Gastrocnemius medialis (tissue), 4 donors: ENCODE measurements around the gene SPACA7. TPM values are rescaled to one million over a fixed set of nuclear protein-coding genes. Genes with fewer than 3 reads are reported as not detected.

Source experiments
- ATAC-seq, 2 donors: fragments of 150-250 bp; one replicate each; pipeline ENCODE4 v1.9.1; 2016
- DNase-seq, 2 donors: peaks; one replicate each; pipeline ENCODE4 v3.0.0-alpha.2; 2019
- H3K27ac ChIP-seq, 4 donors: fragments of 200-600 bp; sonication (generic); 1 replicate in 1 of 4; 2 replicates in 3 of 4; pipeline ENCODE4 v1.5.1; 2016 to 2018; ENCODE audit warnings: mild to moderate bottlenecking in 2 of 4, moderate library complexity in 1 of 4
- H3K27me3 ChIP-seq, 3 donors: fragments of 200-600 bp; sonication (generic) in 2 of 3; 1 replicate in 1 of 3; 2 replicates in 2 of 3; pipeline versions ENCODE4 v1.5.1 to v1.6.0; 2016 to 2019; ENCODE audit warnings: mild to moderate bottlenecking in 1 of 3, moderate library complexity in 1 of 3
- H3K36me3 ChIP-seq, 2 donors: fragments of 200-600 bp; sonication (generic) in 1 of 2; one replicate each; pipeline ENCODE4 v1.5.1; 2017 to 2018
- H3K4me1 ChIP-seq, 2 donors: fragments of 200-600 bp; sonication (generic) in 1 of 2; one replicate each; pipeline ENCODE4 v1.5.1; 2016 to 2017; ENCODE audit warnings: mild to moderate bottlenecking in 2 of 2
- H3K4me3 ChIP-seq, 4 donors: fragments of 200-600 bp; sonication (generic) in 3 of 4; 1 replicate in 1 of 4; 2 replicates in 3 of 4; pipeline ENCODE4 v1.5.1; 2016 to 2019; ENCODE audit warnings: mild to moderate bottlenecking in 2 of 4
- H3K9me3 ChIP-seq, 3 donors: fragments of 200-600 bp; sonication (generic) in 2 of 3; 1 replicate in 1 of 3; 2 replicates in 2 of 3; pipeline ENCODE4 v1.5.1; 2016 to 2019
- CTCF ChIP-seq, 5 experiments: fragments of 450-650 bp in 3 of 5; fragments of 200-600 bp in 2 of 5; sonication (generic) in 2 of 5; IDR thresholded peaks in 4 of 5; conservative IDR thresholded peaks in 1 of 5; 1 replicate in 4 of 5; 2 replicates in 1 of 5; pipeline ENCODE4 v1.5.1; 2016 to 2019; ENCODE audit warnings: antibody characterized with exemption in 5 of 5, mild to moderate bottlenecking in 3 of 5, moderate library complexity in 3 of 5
- POLR2A ChIP-seq, 2 donors: fragments of 450-650 bp; IDR thresholded peaks; one replicate each; pipeline ENCODE4 v1.6.1; 2017; ENCODE audit warnings: antibody characterized with exemption in 2 of 2, mild to moderate bottlenecking in 2 of 2, moderate library complexity in 2 of 2
- in situ Hi-C, 4 donors: fragments of 200-750 bp; cut with MboI; loops; one replicate each; pipeline versions ENCODE4 v1.15.0 to v1.8.0; 2017; ENCODE audit warnings: low sequenced_read_pairs in 4 of 4
- intact Hi-C: fragments of 100-400 bp; cut with DNase I; formaldehyde crosslinking; loops from one replicate; pipeline ENCODE4 v1.15.1; 2023; ENCODE audit warnings: low total_unique reads
- total RNA-seq, 4 donors: library from RNA; depleted of rRNA; stranded (reverse); fragments of >200 nt; gene quantifications; one replicate each; pipeline versions ENCODE4 v1.1.0 to v1.2.3, GENCODE V29; 2016

SPACA7 gene, protein sequence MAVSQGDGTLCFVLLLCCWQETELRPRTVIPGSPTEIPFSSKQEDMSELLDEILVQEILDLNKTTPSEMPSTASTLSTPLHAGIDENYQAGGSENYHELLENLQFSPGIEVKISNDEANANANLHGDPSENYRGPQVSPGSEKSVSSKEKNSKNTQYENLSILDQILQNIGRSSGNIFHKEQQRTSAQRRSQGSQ
- total RNA-seq: not detected

GRCh38 chr13:112376050-112376681 is at the start of gene SPACA7:
Gene SPACA7, plus strand, starts transcription at chr13:112376355. Its CDS starts 31 bp downstream, at chr13:112376386.
- H3K27ac ChIP-seq: no peak within 1 kb of the TSS
- H3K9me3 ChIP-seq: no peaks in the 10 kb centered on the region
- no peaks in the 10 kb centered on the region for H3K36me3 ChIP-seq
- H3K4me1 ChIP-seq: no peaks in the 10 kb centered on the region
- in situ Hi-C loops (no loop called here), intact Hi-C loops (no loop called here)
- DNase-seq (no peak), ATAC-seq (no peak)
- no peaks in the 10 kb centered on the region for H3K27me3 ChIP-seq
- no peak within 1 kb of the TSS for H3K4me3 ChIP-seq
- TF ChIP-seq CTCF (IDR thresholded peaks at IDR 0.05 in 4 of 5, conservative IDR thresholded peaks at IDR 0.05 in 1 of 5): no peak
- no peak for TF ChIP-seq POLR2A (IDR thresholded peaks at IDR 0.05)

- ATAC-seq: no peak
- in situ Hi-C loops: no loop called here
These were observed 49.3 kb upstream of the SPACA7 start for GRCh38 chr13:112326821-112327370.

GRCh38 chr13:112328936-112329335 is 47.2 kb upstream of the SPACA7 start:
- Histone ChIP-seq H3K4me1 (no peaks in the 10 kb centered on the region), H3K27ac (no peak overlapping the region), H3K9me3 (no peaks in the 10 kb centered on the region), H3K36me3 (no peaks in the 10 kb centered on the region), H3K27me3 (peaks cover 12 to 27% (median 16%) of the 10 kb centered on the region in 3 donors), H3K4me3 (no peak overlapping the region)
- intact Hi-C loops (no loop called here), in situ Hi-C loops (no loop called here)
- TF ChIP-seq POLR2A (IDR thresholded peaks at IDR 0.05): no peak
- TF ChIP-seq CTCF (IDR thresholded peaks at IDR 0.05 in 4 of 5, conservative IDR thresholded peaks at IDR 0.05 in 1 of 5): no peak
- DNase-seq (no peak), ATAC-seq (no peak)

More at GRCh38 chr13:112326821-112327370, 49.3 kb upstream of the SPACA7 start:
- intact Hi-C loops: no loop called here
- no peak for DNase-seq
- TF ChIP-seq CTCF (IDR thresholded peaks at IDR 0.05 in 4 of 5, conservative IDR thresholded peaks at IDR 0.05 in 1 of 5) (no peak), POLR2A (IDR thresholded peaks at IDR 0.05) (no peak)
- Histone ChIP-seq H3K27me3 (peaks cover 4 to 12% (median 11%) of the 10 kb centered on the region in 3 donors), H3K4me1 (no peaks in the 10 kb centered on the region), H3K36me3 (no peaks in the 10 kb centered on the region), H3K27ac (no peak overlapping the region), H3K4me3 (no peak overlapping the region), H3K9me3 (no peaks in the 10 kb centered on the region)

DNA sequence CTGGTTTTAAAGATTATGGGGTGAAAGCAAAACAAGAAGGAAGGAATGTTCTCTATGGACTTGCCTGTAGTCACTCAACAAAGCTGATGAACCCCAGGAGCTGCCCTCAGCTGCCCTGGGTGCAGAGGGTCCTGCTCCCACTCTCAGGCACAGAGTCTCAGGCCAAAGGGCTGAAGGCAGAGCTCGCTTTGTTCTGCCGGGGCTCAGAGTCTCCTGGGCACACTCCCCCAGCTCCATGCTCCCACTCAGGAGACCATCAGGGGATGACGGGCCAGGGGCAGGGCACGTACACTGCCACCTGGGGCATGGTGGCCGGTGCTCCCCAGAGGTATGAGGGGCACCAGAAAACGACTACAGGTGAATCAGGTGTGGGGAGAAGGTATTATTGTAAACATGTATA is 46.8 kb upstream of the SPACA7 start:
- Histone ChIP-seq H3K4me3 (no peak overlapping the region), H3K9me3 (no peaks in the 10 kb centered on the region), H3K27me3 (peaks cover 14 to 27% (median 16%) of the 10 kb centered on the region in 3 donors), H3K36me3 (no peaks in the 10 kb centered on the region), H3K4me1 (no peaks in the 10 kb centered on the region), H3K27ac (no peak overlapping the region)
- no peak for ATAC-seq
- intact Hi-C loops (no loop called here), in situ Hi-C loops (no loop called here)
- DNase-seq: no peak
- no peak for TF ChIP-seq CTCF (IDR thresholded peaks at IDR 0.05 in 4 of 5, conservative IDR thresholded peaks at IDR 0.05 in 1 of 5)
- TF ChIP-seq POLR2A (IDR thresholded peaks at IDR 0.05): no peak
